C1 segment of cervical spinal cord (tissue), 14 donors: Measurements from ENCODE around the gene LIN7B.

Experiments used
- DNase-seq, 14 donors: peaks; one replicate each; lab custom pipeline; 2025; lab: John Stamatoyannopoulos, UW

Gene LIN7B

DNA sequence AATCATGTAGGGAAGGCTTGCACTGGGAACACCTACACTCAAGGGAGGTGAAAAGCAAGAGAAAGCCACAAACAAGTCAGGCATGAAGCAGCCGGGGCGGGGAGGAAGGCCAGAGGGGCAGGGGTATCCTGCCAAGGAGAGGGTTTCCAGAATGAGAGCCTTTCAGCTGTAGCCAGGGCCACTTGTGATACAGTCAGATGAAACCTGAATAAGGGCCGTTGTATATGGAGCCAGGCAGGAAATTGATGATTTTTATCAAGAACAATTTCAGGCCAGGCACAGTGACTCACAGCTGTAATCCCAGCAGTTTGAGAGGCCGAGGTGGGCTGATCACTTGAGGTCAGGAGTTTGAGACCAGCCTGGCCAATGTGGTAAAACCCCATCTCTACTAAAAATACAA is 47.8 kb downstream of the LIN7B start:
- DNase-seq: no peak

DNA sequence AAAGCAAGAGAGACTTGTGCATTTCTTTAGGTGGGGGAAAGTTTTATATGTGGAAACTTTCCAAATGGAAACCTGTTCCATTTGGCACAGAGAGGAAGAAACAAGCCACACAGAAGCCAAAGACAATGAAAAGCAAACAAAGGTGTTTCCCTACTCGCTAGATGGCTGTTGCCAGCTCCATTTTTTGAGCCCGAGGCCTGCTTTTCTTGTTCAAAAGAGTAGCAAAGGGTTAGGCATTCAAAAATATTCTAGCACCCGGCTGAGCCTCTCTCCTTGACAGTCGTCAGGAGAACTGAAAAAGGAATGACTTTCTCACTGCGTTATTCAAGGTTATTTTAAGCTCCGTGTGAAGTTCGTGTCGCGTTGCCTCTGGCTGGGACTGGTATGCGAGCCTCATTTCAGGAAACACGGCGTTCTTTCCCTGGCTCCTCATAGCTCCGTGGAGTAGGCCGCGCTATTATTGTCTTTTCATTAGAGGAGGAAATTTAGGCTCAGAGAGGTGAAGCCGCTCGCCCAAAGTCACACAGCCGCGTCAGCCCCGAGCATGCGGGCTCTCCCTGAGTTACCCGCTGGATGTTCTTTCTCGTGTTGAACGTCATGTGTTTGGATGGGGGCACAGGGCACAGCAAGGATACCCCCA is 51.1 kb downstream of the LIN7B start:
- no peak for DNase-seq

DNA sequence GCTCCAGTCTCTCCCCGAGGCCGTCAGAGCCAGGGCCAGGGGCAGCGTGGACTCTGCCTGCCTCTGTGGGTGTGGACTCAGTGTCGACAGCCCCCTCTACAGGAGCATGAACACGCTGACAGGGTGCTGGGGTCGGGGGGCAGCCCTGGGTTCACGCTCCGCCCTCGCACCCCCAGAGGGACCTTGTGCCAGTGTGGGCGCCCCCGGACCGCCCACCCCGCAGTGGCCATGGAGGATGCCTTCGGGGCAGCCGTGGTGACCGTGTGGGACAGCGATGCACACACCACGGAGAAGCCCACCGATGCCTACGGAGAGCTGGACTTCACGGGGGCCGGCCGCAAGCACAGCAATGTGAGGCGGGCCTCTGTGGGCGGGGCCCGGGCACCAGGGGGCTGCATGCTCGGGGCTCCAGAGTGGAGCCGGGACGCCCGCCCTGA is 51.7 kb downstream of the LIN7B start:
- DNase-seq: no peak

DNA sequence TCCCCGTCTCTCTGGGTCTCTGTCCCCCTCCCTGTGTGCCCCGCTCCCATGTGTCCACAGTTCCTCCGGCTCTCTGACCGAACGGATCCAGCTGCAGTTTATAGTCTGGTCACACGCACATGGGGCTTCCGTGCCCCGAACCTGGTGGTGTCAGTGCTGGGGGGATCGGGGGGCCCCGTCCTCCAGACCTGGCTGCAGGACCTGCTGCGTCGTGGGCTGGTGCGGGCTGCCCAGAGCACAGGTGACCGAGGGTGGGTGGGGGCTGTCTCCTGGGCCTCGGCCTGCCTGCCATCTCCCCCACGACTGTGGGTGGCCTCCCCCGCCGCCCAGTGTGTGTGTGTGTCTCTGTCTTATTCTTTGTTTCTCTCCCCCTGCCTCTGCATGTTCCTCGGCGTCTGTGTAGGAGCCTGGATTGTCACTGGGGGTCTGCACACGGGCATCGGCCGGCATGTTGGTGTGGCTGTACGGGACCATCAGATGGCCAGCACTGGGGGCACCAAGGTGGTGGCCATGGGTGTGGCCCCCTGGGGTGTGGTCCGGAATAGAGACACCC is 53.8 kb downstream of the LIN7B start:
- no peak for DNase-seq
